Muscle layer of colon (tissue), 2 donors: Measurements from ENCODE around the gene CPT1B.
"Not testable (repeated sequence)": the region's sequence is repeated elsewhere in the genome, so short reads cannot be mapped to it uniquely, and the experiment has no call there.

Source experiments
- H3K27ac ChIP-seq: one replicate; pipeline ENCODE4 v1.7.0; 2013; ENCODE audit warnings: low read depth, mild to moderate bottlenecking, low read length, moderate library complexity
- H3K27me3 ChIP-seq, 2 donors: one replicate each; pipeline ENCODE4 v1.7.0; 2013; ENCODE audit warnings: low read length in 2 of 2, mild to moderate bottlenecking in 2 of 2; ENCODE audit not compliant: insufficient read depth in 2 of 2, control insufficient read depth in 1 of 2
- H3K36me3 ChIP-seq: one replicate; pipeline ENCODE4 v1.7.0; 2013; ENCODE audit warnings: mild to moderate bottlenecking, low read length; ENCODE audit not compliant: insufficient read depth
- H3K4me1 ChIP-seq: one replicate; pipeline ENCODE4 v1.7.0; 2013; ENCODE audit warnings: mild to moderate bottlenecking, low read length; ENCODE audit not compliant: insufficient read depth
- H3K4me3 ChIP-seq, 2 donors: one replicate each; pipeline ENCODE4 v1.7.0; 2013; ENCODE audit warnings: low read length in 2 of 2, low read depth in 1 of 2, mild to moderate bottlenecking in 1 of 2, moderate library complexity in 1 of 2
- H3K9ac ChIP-seq: one replicate; pipeline ENCODE4 v1.7.0; 2013; ENCODE audit warnings: low read length
- H3K9me3 ChIP-seq: one replicate; pipeline ENCODE4 v1.7.0; 2013; ENCODE audit warnings: mild to moderate bottlenecking, low read length
- donor health status: abdominal sarcoma.
- donor health status: Adenocarcinoma of cecum.

Gene CPT1B

GRCh38 chr22:50608058-50608840 lies 30.0 kb upstream of the CPT1B start:
- H3K4me3 ChIP-seq, H3K4me1 ChIP-seq, H3K36me3 ChIP-seq, H3K9me3 ChIP-seq, H3K27ac ChIP-seq, H3K9ac ChIP-seq: not testable (repeated sequence)
- peaks cover 7 to 54% of the 10 kb centered on the region in 2 donors for H3K27me3 ChIP-seq

GRCh38 chr22:50607659-50608020 lies 29.4 kb upstream of the CPT1B start:
- H3K27ac ChIP-seq: no peak overlapping the region
- H3K4me1 ChIP-seq: no peaks in the 10 kb centered on the region
- H3K4me3 ChIP-seq: no peak overlapping the region
- no peaks in the 10 kb centered on the region for H3K36me3 ChIP-seq
- peaks cover 3 to 52% of the 10 kb centered on the region in 2 donors for H3K27me3 ChIP-seq
- H3K9me3 ChIP-seq: no peaks in the 10 kb centered on the region
- H3K9ac ChIP-seq: no peak overlapping the region

GRCh38 chr22:50606946-50607658 lies 28.9 kb upstream of the CPT1B start:
- Histone ChIP-seq H3K9me3 (no peaks in the 10 kb centered on the region), H3K4me1 (no peaks in the 10 kb centered on the region), H3K36me3 (no peaks in the 10 kb centered on the region), H3K4me3 (no peak overlapping the region), H3K27me3 (peaks cover 4 to 49% of the 10 kb centered on the region in 2 donors), H3K9ac (no peak overlapping the region), H3K27ac (no peak overlapping the region)

DNA sequence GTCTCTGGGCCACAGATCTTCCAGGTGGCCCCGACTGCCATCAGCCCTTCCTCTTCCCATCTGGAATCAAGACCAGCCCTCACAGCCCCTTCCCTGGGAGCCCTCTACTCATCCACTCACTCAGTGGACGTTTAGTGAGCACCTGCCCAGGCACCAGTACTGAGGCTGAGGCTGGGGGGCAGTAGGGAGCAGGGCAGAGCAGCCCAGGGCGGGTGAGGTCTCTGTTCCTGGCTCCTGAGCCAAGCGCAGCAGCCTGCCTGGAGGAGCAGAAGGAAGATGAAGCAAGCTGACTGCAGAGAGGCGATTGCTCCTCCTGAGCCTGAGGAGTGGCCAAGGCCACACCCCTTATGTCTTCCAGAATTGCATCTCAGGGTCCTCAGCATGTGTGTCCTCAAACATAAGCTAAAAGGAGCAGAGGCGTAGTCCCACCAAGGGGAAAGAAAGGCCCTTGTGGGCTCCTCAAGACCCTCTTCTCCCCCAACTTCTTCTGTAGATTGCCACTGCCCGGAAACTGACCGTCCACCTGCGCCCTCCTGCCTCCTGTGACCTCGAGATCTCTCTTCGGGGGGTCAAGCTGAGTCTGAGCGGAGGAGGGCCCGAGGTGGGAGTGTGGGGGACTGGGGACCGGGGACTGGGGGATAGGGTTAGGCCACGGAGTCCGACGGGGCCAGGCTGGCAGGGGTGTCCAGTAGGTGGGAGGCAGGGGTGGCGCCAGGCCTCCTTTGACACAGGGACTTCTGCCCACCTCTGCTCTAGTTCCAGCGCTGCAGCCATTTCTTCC lies 28.1 kb upstream of the CPT1B start:
- Histone ChIP-seq H3K4me1 (no peaks in the 10 kb centered on the region), H3K27ac (no peak overlapping the region), H3K36me3 (no peaks in the 10 kb centered on the region), H3K27me3 (peaks cover 10 to 54% of the 10 kb centered on the region in 2 donors), H3K4me3 (no peak overlapping the region), H3K9me3 (no peaks in the 10 kb centered on the region), H3K9ac (no peak overlapping the region)

DNA sequence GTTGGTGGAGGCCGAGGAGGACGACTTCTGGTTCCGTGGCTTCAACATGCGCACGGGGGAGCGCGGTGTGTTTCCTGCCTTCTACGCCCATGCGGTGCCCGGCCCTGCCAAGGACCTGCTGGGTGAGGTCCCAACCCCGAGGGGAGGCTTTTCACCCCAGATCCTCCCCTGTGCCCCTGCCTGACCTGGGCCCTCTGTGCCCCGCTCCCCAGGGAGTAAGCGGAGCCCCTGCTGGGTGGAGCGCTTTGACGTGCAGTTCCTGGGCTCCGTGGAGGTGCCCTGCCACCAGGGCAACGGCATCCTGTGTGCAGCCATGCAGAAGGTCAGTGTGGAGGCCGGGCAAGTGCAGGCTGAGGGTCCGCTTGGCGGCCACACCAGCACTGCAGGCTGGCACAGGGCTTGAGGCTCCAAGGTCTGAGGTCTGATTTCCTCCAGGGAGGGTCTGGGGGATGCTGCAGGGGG lies 27.4 kb upstream of the CPT1B start:
- H3K9me3 ChIP-seq: no peaks in the 10 kb centered on the region
- H3K27me3 ChIP-seq: peaks cover 10 to 53% of the 10 kb centered on the region in 2 donors
- no peak overlapping the region for H3K4me3 ChIP-seq
- H3K4me1 ChIP-seq: no peaks in the 10 kb centered on the region
- H3K9ac ChIP-seq: no peak overlapping the region
- H3K36me3 ChIP-seq: no peaks in the 10 kb centered on the region
- no peak overlapping the region for H3K27ac ChIP-seq

GRCh38 chr22:50605002-50605612 lies 26.9 kb upstream of the CPT1B start:
- Histone ChIP-seq H3K27me3 (peaks cover 10 to 48% of the 10 kb centered on the region in 2 donors), H3K4me1 (no peaks in the 10 kb centered on the region), H3K9me3 (no peaks in the 10 kb centered on the region), H3K27ac (no peak overlapping the region), H3K4me3 (no peak overlapping the region), H3K36me3 (no peaks in the 10 kb centered on the region), H3K9ac (no peak overlapping the region)

DNA sequence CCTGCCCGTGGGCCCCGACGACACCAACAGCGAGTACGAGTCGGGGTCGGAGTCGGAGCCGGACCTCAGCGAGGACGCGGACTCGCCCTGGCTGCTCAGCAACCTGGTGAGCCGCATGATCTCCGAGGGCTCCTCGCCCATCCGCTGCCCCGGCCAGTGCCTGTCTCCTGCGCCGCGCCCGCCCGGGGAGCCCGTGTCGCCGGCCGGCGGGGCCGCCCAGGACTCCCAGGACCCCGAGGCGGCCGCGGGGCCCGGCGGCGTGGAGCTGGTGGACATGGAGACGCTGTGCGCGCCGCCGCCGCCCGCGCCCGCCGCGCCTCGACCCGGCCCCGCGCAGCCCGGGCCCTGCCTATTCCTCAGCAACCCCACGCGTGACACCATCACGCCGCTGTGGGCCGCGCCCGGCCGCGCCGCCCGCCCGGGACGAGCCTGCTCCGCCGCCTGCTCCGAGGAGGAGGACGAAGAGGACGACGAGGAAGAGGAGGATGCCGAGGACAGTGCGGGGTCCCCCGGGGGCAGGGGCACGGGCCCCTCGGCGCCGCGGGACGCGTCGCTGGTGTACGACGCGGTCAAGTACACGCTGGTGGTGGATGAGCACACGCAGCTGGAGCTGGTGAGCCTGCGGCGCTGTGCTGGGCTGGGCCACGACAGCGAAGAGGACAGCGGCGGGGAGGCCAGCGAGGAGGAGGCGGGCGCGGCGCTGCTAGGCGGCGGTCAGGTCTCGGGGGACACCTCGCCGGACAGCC lies 26.2 kb upstream of the CPT1B start:
- H3K9me3 ChIP-seq: no peaks in the 10 kb centered on the region
- no peaks in the 10 kb centered on the region for H3K36me3 ChIP-seq
- no peak overlapping the region for H3K27ac ChIP-seq
- H3K27me3 ChIP-seq: peaks cover 16 to 51% of the 10 kb centered on the region in 2 donors
- H3K9ac ChIP-seq: no peak overlapping the region
- no peak overlapping the region for H3K4me3 ChIP-seq
- H3K4me1 ChIP-seq: no peaks in the 10 kb centered on the region

DNA sequence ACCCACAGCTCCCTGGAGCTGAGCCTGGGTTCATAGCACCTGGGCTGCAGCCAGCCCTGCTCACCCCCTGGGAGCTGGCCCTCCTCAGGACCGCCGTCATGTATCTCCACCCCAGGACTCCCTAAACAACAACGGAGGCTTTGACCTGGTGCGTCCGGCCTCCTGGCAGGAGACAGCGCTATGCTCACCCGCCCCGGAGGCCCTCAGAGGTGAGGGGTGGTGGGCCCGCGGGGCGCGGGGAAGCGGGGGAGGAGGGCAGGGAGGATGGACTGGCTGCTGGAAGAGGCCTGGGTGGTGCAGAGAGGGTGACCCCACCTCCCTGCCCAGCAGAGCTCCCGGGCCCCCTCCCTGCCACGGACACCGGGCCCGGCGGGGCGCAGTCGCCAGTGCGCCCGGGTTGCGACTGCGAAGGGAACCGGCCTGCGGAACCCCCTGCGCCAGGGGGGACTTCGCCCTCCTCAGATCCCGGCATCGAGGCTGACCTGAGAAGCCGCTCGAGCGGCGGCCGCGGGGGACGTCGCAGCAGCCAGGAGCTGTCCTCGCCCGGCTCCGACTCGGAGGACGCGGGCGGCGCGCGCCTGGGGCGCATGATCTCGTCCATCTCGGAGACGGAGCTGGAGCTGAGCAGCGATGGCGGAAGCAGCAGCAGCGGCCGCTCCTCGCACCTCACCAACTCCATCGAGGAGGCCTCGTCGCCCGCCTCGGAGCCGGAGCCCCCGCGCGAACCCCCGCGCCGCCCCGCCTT lies 25.5 kb upstream of the CPT1B start:
- Histone ChIP-seq H3K9me3 (no peaks in the 10 kb centered on the region), H3K4me3 (no peak overlapping the region), H3K27ac (no peak overlapping the region), H3K9ac (no peak overlapping the region), H3K27me3 (peaks cover 16 to 55% of the 10 kb centered on the region in 2 donors), H3K4me1 (no peaks in the 10 kb centered on the region), H3K36me3 (no peaks in the 10 kb centered on the region)

GRCh38 chr22:50602338-50602700 lies 24.1 kb upstream of the CPT1B start:
- Histone ChIP-seq H3K4me1 (no peaks in the 10 kb centered on the region), H3K9me3 (no peaks in the 10 kb centered on the region), H3K27me3 (peaks cover 16 to 58% of the 10 kb centered on the region in 2 donors), H3K36me3 (no peaks in the 10 kb centered on the region), H3K27ac (no peak overlapping the region), H3K9ac (no peak overlapping the region), H3K4me3 (no peak overlapping the region)

DNA sequence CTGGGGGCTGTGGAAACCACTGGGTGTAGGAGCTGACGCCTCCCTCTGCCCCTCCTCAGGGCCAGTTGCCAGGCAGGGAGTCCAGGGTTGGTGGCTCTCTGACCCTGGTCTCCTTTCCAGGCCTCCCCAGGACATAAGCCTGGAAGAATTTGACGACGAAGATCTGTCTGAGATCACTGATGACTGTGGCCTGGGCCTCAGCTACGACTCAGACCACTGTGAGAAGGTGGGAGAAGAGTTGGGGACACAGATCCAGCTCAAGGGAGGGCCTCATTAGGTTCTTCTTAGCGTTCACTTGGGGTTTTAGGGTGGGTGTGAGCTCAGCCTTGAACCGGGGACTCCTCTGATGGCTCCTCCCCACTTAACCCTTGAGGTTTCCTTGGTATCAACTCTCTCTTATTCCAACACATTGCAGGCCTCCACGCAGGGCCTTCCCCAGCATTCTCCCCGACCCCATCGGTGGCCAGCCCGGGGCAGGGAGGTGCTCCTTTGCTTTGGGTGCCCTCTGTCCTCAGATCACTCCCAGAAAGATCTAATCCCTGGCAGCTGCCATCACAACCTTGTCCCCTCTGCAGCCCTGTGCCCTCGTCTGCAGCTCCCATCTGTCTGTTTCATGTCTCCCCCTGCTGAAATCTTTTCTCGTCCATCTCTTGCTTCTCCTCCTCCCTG lies 23.6 kb upstream of the CPT1B start:
- Histone ChIP-seq H3K36me3 (no peaks in the 10 kb centered on the region), H3K9ac (no peak overlapping the region), H3K27ac (no peak overlapping the region), H3K4me1 (no peaks in the 10 kb centered on the region), H3K4me3 (no peak overlapping the region), H3K27me3 (peaks cover 16 to 58% of the 10 kb centered on the region in 2 donors), H3K9me3 (no peaks in the 10 kb centered on the region)
